Activated effector memory CD4-positive, alpha-beta T cell treated with Interleukin-2 at 50 U/mL for 16 hours (primary cell): ENCODE measurements around the gene GALNT10.

Source experiments
- DNase-seq: peaks from one replicate; pipeline ENCODE4 v3.0.0-alpha.2; 2020

GALNT10 gene

GRCh38 chr5:154329519-154330040 lies 139.0 kb downstream of the GALNT10 start:
- no peak for DNase-seq

GRCh38 chr5:154330097-154330667 lies 139.6 kb downstream of the GALNT10 start:
- DNase-seq: no peak

- DNase-seq: no peak
These were observed 140.7 kb downstream of the GALNT10 start for GRCh38 chr5:154331232-154331631.

- no peak for DNase-seq
These were observed 141.4 kb downstream of the GALNT10 start for GRCh38 chr5:154331924-154332323.

GRCh38 chr5:154332451-154332850 lies 141.9 kb downstream of the GALNT10 start:
- no peak for DNase-seq

- DNase-seq: no peak
These were observed 142.5 kb downstream of the GALNT10 start for GRCh38 chr5:154333016-154333415.

- DNase-seq: no peak
These were observed 144.0 kb downstream of the GALNT10 start for GRCh38 chr5:154334406-154335064.

- DNase-seq: no peak
These were observed 144.5 kb downstream of the GALNT10 start for GRCh38 chr5:154335065-154335448.

GRCh38 chr5:154341620-154342019 lies 151.1 kb downstream of the GALNT10 start:
- no peak for DNase-seq

GRCh38 chr5:154342211-154342610 lies 151.7 kb downstream of the GALNT10 start:
- DNase-seq: no peak

- no peak for DNase-seq
These were observed 152.4 kb downstream of the GALNT10 start for GRCh38 chr5:154342963-154343362.

- no peak for DNase-seq
These were observed 153.9 kb downstream of the GALNT10 start for GRCh38 chr5:154344461-154344860.

- no peak for DNase-seq
These were observed 154.9 kb downstream of the GALNT10 start for GRCh38 chr5:154345255-154345952.

GRCh38 chr5:154346427-154346826 lies 155.9 kb downstream of the GALNT10 start:
- DNase-seq: no peak

- no peak for DNase-seq
These were observed 159.2 kb downstream of the GALNT10 start for GRCh38 chr5:154349626-154350264.

GRCh38 chr5:154351141-154351540 lies 160.6 kb downstream of the GALNT10 start:
- DNase-seq: no peak

GRCh38 chr5:154351566-154351965 lies 161.0 kb downstream of the GALNT10 start:
- DNase-seq: no peak

- no peak for DNase-seq
These were observed 162.5 kb downstream of the GALNT10 start for GRCh38 chr5:154352960-154353548.

- no peak for DNase-seq
These were observed 164.6 kb downstream of the GALNT10 start for GRCh38 chr5:154355129-154355611.

GRCh38 chr5:154356020-154356655 lies 165.6 kb downstream of the GALNT10 start:
- no peak for DNase-seq

GRCh38 chr5:154356958-154357357 lies 166.4 kb downstream of the GALNT10 start:
- DNase-seq: no peak

- no peak for DNase-seq
These were observed 168.1 kb downstream of the GALNT10 start for GRCh38 chr5:154358516-154359220.
